H1 (cell line): ENCODE measurements around the gene LRRC8D. TPM values are rescaled to one million over a fixed set of nuclear protein-coding genes. Genes with fewer than 3 reads are reported as not detected.

Experiments used
- CTCF ChIA-PET: fragments of 300-600 bp; sonication (Branson Sonifier 250); formaldehyde crosslinking; loops from one replicate; lab custom pipeline; 2021; ENCODE audit not compliant: partially characterized antibody; lab: Charles Lee
- POLR2A ChIA-PET: fragments of 300-600 bp; sonication (Branson Sonifier 250); formaldehyde crosslinking; loops from one replicate; lab custom pipeline; 2021; ENCODE audit warnings: inconsistent platforms; ENCODE audit not compliant: partially characterized antibody; lab: Charles Lee
- DNase-seq, 2 experiments: peaks; one replicate each; pipeline versions ENCODE4 v3.0.0 to v3.0.0-alpha.2; 2010 to 2022; ENCODE audit warnings: low spot score in 2 of 2, low read depth in 1 of 2, mixed read lengths in 1 of 2
- FAIRE-seq: peaks from 2 replicates; lab custom pipeline; 2011; peaks lifted over from hg19 to GRCh38; lab: Jason Lieb, UNC
- H2AFZ ChIP-seq: 2 replicates; pipeline ENCODE4 v1.8.1; 2012; ENCODE audit warnings: low read length, inconsistent platforms
- H2AK5ac ChIP-seq: 2 replicates; pipeline ENCODE4 v1.6.1; 2013; ENCODE audit warnings: low read depth, low read length
- H2BK120ac ChIP-seq: replicated peaks from 2 replicates; pipeline ENCODE3; 2013; ENCODE audit warnings: low read depth, low read length, inconsistent platforms
- H2BK12ac ChIP-seq: 2 replicates; pipeline ENCODE4 v1.6.1; 2013; ENCODE audit warnings: low read depth, low read length
- H2BK15ac ChIP-seq: 2 replicates; pipeline ENCODE4 v1.6.1; 2013; ENCODE audit warnings: low read length
- H2BK20ac ChIP-seq: 2 replicates; pipeline ENCODE4 v1.6.1; 2013; ENCODE audit warnings: low read length
- H2BK5ac ChIP-seq: 2 replicates; pipeline ENCODE4 v1.6.1; 2013; ENCODE audit warnings: low read depth, low read length
- H3K14ac ChIP-seq: 2 replicates; pipeline ENCODE4 v1.6.1; 2013; ENCODE audit warnings: inconsistent platforms; ENCODE audit not compliant: insufficient read length
- H3K18ac ChIP-seq: 2 replicates; pipeline ENCODE4 v1.6.1; 2013; ENCODE audit warnings: low read length; ENCODE audit errors: extremely low read depth
- H3K23ac ChIP-seq: 2 replicates; pipeline ENCODE4 v1.6.1; 2013; ENCODE audit warnings: inconsistent platforms; ENCODE audit not compliant: insufficient read length
- H3K23me2 ChIP-seq: 2 replicates; pipeline ENCODE4 v1.6.1; 2013; ENCODE audit warnings: low read depth, low read length
- H3K27ac ChIP-seq: 2 replicates; pipeline ENCODE4 v1.6.1; 2011; ENCODE audit warnings: low read depth, low read length, inconsistent platforms
- H3K27me3 ChIP-seq, 4 experiments: replicated peaks in 1 of 4; 1 replicate in 1 of 4; 2 replicates in 3 of 4; pipeline versions ENCODE4 v1.6.1 to v1.8.1; 2011 to 2013; ENCODE audit warnings: low read length in 3 of 4, mild to moderate bottlenecking in 3 of 4, inconsistent platforms in 2 of 4, mixed read lengths in 2 of 4, moderate library complexity in 1 of 4; ENCODE audit not compliant: control insufficient read depth in 3 of 4, insufficient read depth in 3 of 4; ENCODE audit errors: extremely low read depth in 1 of 4
- H3K36me3 ChIP-seq, 4 experiments: 2 replicates each; pipeline versions ENCODE4 v1.6.1 to v1.8.1; 2011 to 2013; ENCODE audit warnings: mild to moderate bottlenecking in 4 of 4, low read length in 3 of 4, moderate library complexity in 2 of 4, control low read depth in 1 of 4, inconsistent platforms in 1 of 4; ENCODE audit not compliant: insufficient read depth in 4 of 4, control insufficient read depth in 2 of 4
- H3K4ac ChIP-seq: replicated peaks from 2 replicates; pipeline ENCODE3; 2013; ENCODE audit warnings: low read length, low read depth, mixed read lengths, inconsistent platforms; ENCODE audit not compliant: insufficient read length
- H3K4me1 ChIP-seq, 4 experiments: replicated peaks in 1 of 4; 1 replicate in 1 of 4; 2 replicates in 3 of 4; pipeline versions ENCODE4 v1.6.1 to v1.8.1; 2011 to 2013; ENCODE audit warnings: low read length in 3 of 4, inconsistent platforms in 2 of 4, mixed read lengths in 1 of 4; ENCODE audit not compliant: insufficient read depth in 4 of 4, control insufficient read depth in 3 of 4
- H3K4me2 ChIP-seq, 2 experiments: 2 replicates each; pipeline versions ENCODE4 v1.6.1 to v1.8.1; 2011 to 2013; ENCODE audit warnings: low read depth in 2 of 2, low read length in 2 of 2, control low read depth in 1 of 2, inconsistent platforms in 1 of 2, mild to moderate bottlenecking in 1 of 2; ENCODE audit not compliant: insufficient read depth in 1 of 2
- H3K4me3 ChIP-seq, 4 experiments: fragments of 200-600, 300-600 bp in 1 of 4; sonication (generic), shearing (Covaris generic), sonication (Bioruptor Twin) in 1 of 4; 2 replicates each; pipeline versions ENCODE4 v1.5.1 to v1.8.1; 2011 to 2016; ENCODE audit warnings: low read length in 4 of 4, low read depth in 3 of 4, control low read depth in 2 of 4, inconsistent platforms in 2 of 4, mild to moderate bottlenecking in 2 of 4, mixed read lengths in 1 of 4, moderate library complexity in 1 of 4; ENCODE audit not compliant: insufficient read depth in 2 of 4; ENCODE audit errors: extremely low read depth in 1 of 4
- H3K56ac ChIP-seq: replicated peaks from 2 replicates; pipeline ENCODE3; 2013; ENCODE audit warnings: low read depth, mild to moderate bottlenecking, mixed read lengths, low read length, inconsistent platforms; ENCODE audit not compliant: insufficient read length
- H3K79me1 ChIP-seq: 2 replicates; pipeline ENCODE4 v1.6.1; 2013; ENCODE audit warnings: low read depth, low read length, control low read depth
- H3K79me2 ChIP-seq, 2 experiments: 2 replicates each; pipeline versions ENCODE4 v1.6.1 to v1.8.1; 2012 to 2013; ENCODE audit warnings: low read length in 2 of 2, mild to moderate bottlenecking in 2 of 2, inconsistent platforms in 1 of 2; ENCODE audit not compliant: insufficient read depth in 2 of 2, control insufficient read depth in 1 of 2
- H3K9ac ChIP-seq, 4 experiments: replicated peaks in 1 of 4; 1 replicate in 1 of 4; 2 replicates in 3 of 4; pipeline versions ENCODE4 v1.6.1 to v1.8.1; 2011 to 2013; ENCODE audit warnings: low read depth in 3 of 4, low read length in 3 of 4, control low read depth in 2 of 4, mild to moderate bottlenecking in 2 of 4, moderate library complexity in 2 of 4, inconsistent platforms in 1 of 4; ENCODE audit errors: extremely low read depth in 1 of 4
- H3K9me3 ChIP-seq, 2 experiments: 2 replicates each; pipeline versions ENCODE4 v1.6.1 to v1.8.1; 2012 to 2013; ENCODE audit warnings: mild to moderate bottlenecking in 2 of 2, moderate library complexity in 2 of 2, control low read depth in 1 of 2, inconsistent platforms in 1 of 2, low read depth in 1 of 2, low read length in 1 of 2, mixed read lengths in 1 of 2; ENCODE audit not compliant: insufficient read depth in 2 of 2
- H4K20me1 ChIP-seq, 2 experiments: replicated peaks in 1 of 2; 2 replicates each; pipeline versions ENCODE3 to v1.8.1; 2011 to 2013; ENCODE audit warnings: inconsistent platforms in 2 of 2, low read length in 2 of 2, mild to moderate bottlenecking in 1 of 2; ENCODE audit not compliant: insufficient read depth in 2 of 2, control insufficient read depth in 1 of 2
- H4K5ac ChIP-seq: 2 replicates; pipeline ENCODE4 v1.6.1; 2013; ENCODE audit warnings: low read length, low read depth, mixed read lengths, inconsistent platforms; ENCODE audit not compliant: insufficient read length
- H4K8ac ChIP-seq: 2 replicates; pipeline ENCODE4 v1.8.0; 2013; ENCODE audit warnings: mild to moderate bottlenecking, moderate library complexity, low read length, inconsistent platforms; ENCODE audit not compliant: insufficient read depth; ENCODE audit errors: extremely low read depth
- H4K91ac ChIP-seq: replicated peaks from 2 replicates; pipeline ENCODE3; 2013; ENCODE audit warnings: low read length, mixed read lengths, inconsistent platforms; ENCODE audit not compliant: insufficient read length
- BCL11A ChIP-seq, 2 experiments: IDR thresholded peaks; one replicate each; pipeline ENCODE4 v1.6.1; 2011; ENCODE audit warnings: low read depth in 2 of 2, low read length in 2 of 2, mild to moderate bottlenecking in 2 of 2
- CHD1 ChIP-seq: IDR thresholded peaks from 2 replicates; pipeline ENCODE4 v1.6.1; 2012; ENCODE audit warnings: low read depth, low read length, improper control_type of control experiment
- GTF2F1 ChIP-seq: IDR thresholded peaks from 2 replicates; pipeline ENCODE4 v1.6.1; 2012; ENCODE audit warnings: low read depth, low read length, improper control_type of control experiment, borderline replicate concordance
- KDM4A ChIP-seq: IDR thresholded peaks from one replicate; pipeline ENCODE4 v1.7.1; 2012; ENCODE audit warnings: low read depth, mild to moderate bottlenecking, moderate library complexity, low read length, inconsistent platforms; ENCODE audit not compliant: severe bottlenecking
- WGBS, 2 experiments: shearing (Covaris generic) in 1 of 2; methylation state at CpG; one replicate each; pipeline versions ENCODE4 v1.1.6 to v1.1.7; 2013 to 2015; ENCODE audit warnings: low lambda C conversion rate in 2 of 2, mixed read lengths in 2 of 2, inconsistent platforms in 1 of 2, low coverage in 1 of 2, missing lambda C conversion rate in 1 of 2; ENCODE audit not compliant: insufficient replicate concordance in 2 of 2, insufficient coverage in 1 of 2, insufficient read length in 1 of 2; ENCODE audit errors: extremely low coverage in 1 of 2, missing lambda C conversion rate in 1 of 2; 5-methylcytosine and 5-hydroxymethylcytosine counted together
- polyA plus RNA-seq, 7 experiments: library from polyadenylated mRNA; depleted of rRNA in 3 of 7; stranded (reverse) in 5 of 7; unstranded in 2 of 7; fragments of >200 nt in 5 of 7; fragments of 200-250 nt in 2 of 7; gene quantifications; 1 replicate in 5 of 7; 2 replicates in 1 of 7; 4 replicates in 1 of 7; pipeline versions ENCODE4 v1.2.1 to v1.2.3, GENCODE V29; 2011 to 2013; ENCODE audit warnings: missing spikeins in 2 of 7, mixed read lengths in 2 of 7
- total RNA-seq: library from RNA; stranded (reverse); fragmentation: NEBNext Ultra II Directional; extraction: Animal tissue kit (Norgen Biotek cat#: 25700); gene quantifications from 2 replicates; pipeline ENCODE4 v1.2.1, GENCODE V29; 2021
- TF ChIP-seq, protein P1 (sequence below): IDR thresholded peaks from 2 replicates; pipeline ENCODE4 v1.6.1; 2012; ENCODE audit warnings: inconsistent platforms
- TF ChIP-seq, protein P2 (sequence below): IDR thresholded peaks from 2 replicates; pipeline ENCODE4 v1.6.1; 2011; ENCODE audit warnings: low read depth, mild to moderate bottlenecking, low read length; ENCODE audit not compliant: insufficient read depth

LRRC8D gene
- total and polyA plus RNA-seq, 2 of the 8 experiments (the other 6 are each of a cell fraction or from before 2014, with no cell fraction given) = 42.0 to 58.5 TPM

- Histone ChIP-seq H3K79me2 (peaks cover 0 to 8% of the 10 kb centered on the region in 2 experiments; a peak in 2 of 4 replicates), H2BK20ac (no peak overlapping the region), H3K9ac (no peak overlapping the region), H3K4me3 (no peak overlapping the region), H4K8ac (no peak overlapping the region), H2AK5ac (no peak overlapping the region), H3K4me1 (no peaks in the 10 kb centered on the region), H3K14ac (no peak overlapping the region), H2BK120ac (no peak overlapping the region), H2BK15ac (no peak overlapping the region), H3K23me2 (peaks cover 5% of the 10 kb centered on the region), H3K36me3 (no peaks in the 10 kb centered on the region), H2AFZ (no peak overlapping the region), H3K79me1 (no peaks in the 10 kb centered on the region), H4K20me1 (peaks cover 0 to 2% of the 10 kb centered on the region in 2 experiments), H3K4me2 (no peak overlapping the region), H4K5ac (no peak overlapping the region), H3K56ac (no peak overlapping the region), H2BK5ac (no peak overlapping the region), H3K4ac (no peak overlapping the region), H3K23ac (no peak overlapping the region), H3K27ac (no peak overlapping the region), H4K91ac (no peak overlapping the region), H3K9me3 (no peaks in the 10 kb centered on the region), H3K27me3 (peaks cover 0 to 5% (median 2%) of the 10 kb centered on the region in 4 experiments; a peak in 4 of 7 replicates), H3K18ac (no peak overlapping the region), H2BK12ac (no peak overlapping the region)
- TF ChIP-seq CHD1 = no peak
- TF ChIP-seq, protein P1, sequence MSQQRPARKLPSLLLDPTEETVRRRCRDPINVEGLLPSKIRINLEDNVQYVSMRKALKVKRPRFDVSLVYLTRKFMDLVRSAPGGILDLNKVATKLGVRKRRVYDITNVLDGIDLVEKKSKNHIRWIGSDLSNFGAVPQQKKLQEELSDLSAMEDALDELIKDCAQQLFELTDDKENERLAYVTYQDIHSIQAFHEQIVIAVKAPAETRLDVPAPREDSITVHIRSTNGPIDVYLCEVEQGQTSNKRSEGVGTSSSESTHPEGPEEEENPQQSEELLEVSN = no peak
- TF ChIP-seq BCL11A (IDR thresholded peaks at IDR 0.05; ENCODE audit: low read depth in 2 of 2, low read length in 2 of 2) = no peak
- no peak for TF ChIP-seq GTF2F1
- TF ChIP-seq, protein P2, sequence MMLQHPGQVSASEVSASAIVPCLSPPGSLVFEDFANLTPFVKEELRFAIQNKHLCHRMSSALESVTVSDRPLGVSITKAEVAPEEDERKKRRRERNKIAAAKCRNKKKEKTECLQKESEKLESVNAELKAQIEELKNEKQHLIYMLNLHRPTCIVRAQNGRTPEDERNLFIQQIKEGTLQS = no peak
- no peak for TF ChIP-seq KDM4A
- no peak for DNase-seq
- ChIA-PET POLR2A (no interaction called here), CTCF (interaction anchor here (0.7 to 1.2 kb wide), 3 partner anchors 13 to 168 kb away, joined by 3 to 4 read pairs (median 3); no protein-coding TSS in a partner anchor)
- 97% methylated on average over 2 of the region's 2 CpGs; no CpG with 5 or more reads in 1 of the 2 experiments for WGBS, 2 experiments
- FAIRE-seq = no peak
Observed at GRCh38 chr1:89816366-89816765, 4.5 kb upstream of the LRRC8D start.
